Smooth muscle cell (in vitro differentiated cells): Measurements from ENCODE around the gene PSMD13. TPM values are rescaled to one million over a fixed set of nuclear protein-coding genes. Genes with fewer than 3 reads are reported as not detected.
"Not testable (repeated sequence)": the region's sequence is repeated elsewhere in the genome, so short reads cannot be mapped to it uniquely, and the experiment has no call there.

ENCODE experiments used
- DNase-seq: peaks from one replicate; lab custom pipeline; 2025; ENCODE audit not compliant: unreplicated experiment; lab: John Stamatoyannopoulos, UW
- H2AFZ ChIP-seq: fragments of 200-600 bp; sonication (generic); 2 replicates; pipeline ENCODE4 v1.6.0; 2016; ENCODE audit warnings: antibody characterized with exemption, low read depth, mild to moderate bottlenecking
- H3F3A ChIP-seq: fragments of 200-600 bp; sonication (generic); 2 replicates; pipeline ENCODE4 v1.6.0; 2017; ENCODE audit warnings: antibody characterized with exemption, low read depth
- H3K27ac ChIP-seq: fragments of 200-600 bp; sonication (generic); 2 replicates; pipeline ENCODE4 v1.5.1; 2016; ENCODE audit warnings: low read depth, mild to moderate bottlenecking
- H3K27me3 ChIP-seq: fragments of 200-600 bp; sonication (generic); 2 replicates; pipeline ENCODE4 v1.6.1; 2016; ENCODE audit warnings: low read depth, mild to moderate bottlenecking
- H3K36me3 ChIP-seq: fragments of 200-600 bp; sonication (generic); 2 replicates; pipeline ENCODE4 v1.5.1; 2016; ENCODE audit warnings: low read depth
- H3K4me1 ChIP-seq: fragments of 200-600 bp; sonication (generic); 2 replicates; pipeline ENCODE4 v1.5.1; 2016; ENCODE audit warnings: low read depth
- H3K4me2 ChIP-seq: fragments of 200-600 bp; sonication (generic); 2 replicates; pipeline ENCODE4 v1.6.0; 2016; ENCODE audit warnings: mild to moderate bottlenecking
- H3K4me3 ChIP-seq: fragments of 200-600 bp; sonication (generic); 2 replicates; pipeline ENCODE4 v1.5.1; 2016; ENCODE audit warnings: mild to moderate bottlenecking
- H3K79me2 ChIP-seq: fragments of 200-600 bp; sonication (generic); 2 replicates; pipeline ENCODE4 v1.6.0; 2016; ENCODE audit warnings: low read depth, mild to moderate bottlenecking
- H3K9ac ChIP-seq: fragments of 200-600 bp; sonication (generic); 2 replicates; pipeline ENCODE4 v1.6.0; 2016; ENCODE audit warnings: low read depth
- H3K9me3 ChIP-seq: fragments of 200-600 bp; sonication (generic); replicated peaks from 2 replicates; pipeline ENCODE4 v1.5.1; 2016; ENCODE audit warnings: low read depth
- H4K20me1 ChIP-seq: fragments of 200-600 bp; sonication (generic); 2 replicates; pipeline ENCODE4 v1.6.0; 2016; ENCODE audit warnings: low read depth
- WGBS: methylation state at CpG from one replicate; pipeline ENCODE4 v1.1.7; 2016; ENCODE audit warnings: low lambda C conversion rate; 5-methylcytosine and 5-hydroxymethylcytosine counted together
- polyA plus RNA-seq: library from polyadenylated mRNA; unstranded; fragments of >200 nt; fragmentation: Nextera tagmentation; extraction: Ambion mirVana; gene quantifications from 2 replicates; pipeline ENCODE4 v1.2.1, GENCODE V29; 2016
- total RNA-seq: library from RNA; depleted of rRNA; stranded (reverse); fragments of >200 nt; gene quantifications from 2 replicates; pipeline ENCODE4 v1.2.3, GENCODE V29; 2014
- TF ChIP-seq, protein P1 (sequence below): fragments of 200-600 bp; sonication (generic); IDR thresholded peaks from 2 replicates; pipeline ENCODE4 v1.5.1; 2017; ENCODE audit warnings: borderline replicate concordance, mild to moderate bottlenecking, antibody characterized with exemption; ENCODE audit not compliant: insufficient read depth, poor library complexity, severe bottlenecking

Gene PSMD13
- total and polyA plus RNA-seq, 2 experiments from 2014 or later: 77.4 to 200 TPM

DNA sequence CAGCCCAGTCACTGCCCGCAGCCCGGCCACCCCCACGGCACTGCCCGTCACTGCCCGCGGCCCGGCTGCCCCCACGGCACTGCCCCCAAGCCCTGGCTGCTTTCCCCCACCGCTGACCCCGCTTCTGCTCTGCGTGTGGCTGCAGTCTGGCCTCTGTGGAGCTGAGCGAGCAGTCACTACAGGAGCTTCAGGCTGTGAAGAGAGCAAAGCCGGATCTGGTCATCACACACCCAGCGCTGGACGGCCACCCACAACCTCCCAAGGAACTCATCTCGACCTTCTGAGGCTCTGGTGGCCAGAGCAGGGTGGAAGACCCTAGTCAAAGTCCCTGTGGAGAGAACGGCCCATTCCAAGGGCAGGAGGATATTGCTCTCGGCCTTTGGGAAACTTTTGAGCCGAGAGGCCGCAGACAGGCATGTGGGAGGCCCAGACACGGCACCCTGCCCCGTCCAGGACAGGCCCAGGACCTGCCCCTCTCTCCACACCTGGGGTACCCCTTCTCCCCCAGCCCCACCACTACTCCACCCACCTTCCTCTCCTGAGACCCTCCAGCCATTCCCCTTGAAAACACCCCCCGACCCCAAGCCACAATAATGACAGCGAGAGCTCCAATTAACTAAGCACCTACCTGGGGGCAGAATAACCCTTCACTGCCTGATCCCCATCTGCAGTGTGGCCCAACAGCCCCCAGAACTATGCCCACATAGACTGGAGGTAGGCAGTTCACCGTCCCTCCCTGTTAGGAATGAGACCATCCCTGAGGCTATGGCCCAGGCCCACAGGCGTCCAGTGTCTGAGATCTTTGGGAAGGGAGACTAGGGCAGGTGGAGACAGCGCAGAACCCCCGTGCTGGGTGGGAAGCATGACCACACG lies 48.5 kb downstream of the PSMD13 start:
- Histone ChIP-seq H3K4me2 (no peak overlapping the region), H3K27me3 (peaks cover 5% of the 10 kb centered on the region), H3K27ac (no peak overlapping the region), H3K79me2 (no peaks in the 10 kb centered on the region), H3K9ac (no peak overlapping the region), H4K20me1 (no peaks in the 10 kb centered on the region), H2AFZ (no peak overlapping the region), H3K36me3 (no peaks in the 10 kb centered on the region), H3K4me1 (peaks cover 10% of the 10 kb centered on the region), H3F3A (no peaks in the 10 kb centered on the region), H3K9me3 (no peaks in the 10 kb centered on the region), H3K4me3 (no peak overlapping the region)
- 93% methylated on average over 25 of the region's 29 CpGs for WGBS
- DNase-seq: no peak
- TF ChIP-seq, protein P1, sequence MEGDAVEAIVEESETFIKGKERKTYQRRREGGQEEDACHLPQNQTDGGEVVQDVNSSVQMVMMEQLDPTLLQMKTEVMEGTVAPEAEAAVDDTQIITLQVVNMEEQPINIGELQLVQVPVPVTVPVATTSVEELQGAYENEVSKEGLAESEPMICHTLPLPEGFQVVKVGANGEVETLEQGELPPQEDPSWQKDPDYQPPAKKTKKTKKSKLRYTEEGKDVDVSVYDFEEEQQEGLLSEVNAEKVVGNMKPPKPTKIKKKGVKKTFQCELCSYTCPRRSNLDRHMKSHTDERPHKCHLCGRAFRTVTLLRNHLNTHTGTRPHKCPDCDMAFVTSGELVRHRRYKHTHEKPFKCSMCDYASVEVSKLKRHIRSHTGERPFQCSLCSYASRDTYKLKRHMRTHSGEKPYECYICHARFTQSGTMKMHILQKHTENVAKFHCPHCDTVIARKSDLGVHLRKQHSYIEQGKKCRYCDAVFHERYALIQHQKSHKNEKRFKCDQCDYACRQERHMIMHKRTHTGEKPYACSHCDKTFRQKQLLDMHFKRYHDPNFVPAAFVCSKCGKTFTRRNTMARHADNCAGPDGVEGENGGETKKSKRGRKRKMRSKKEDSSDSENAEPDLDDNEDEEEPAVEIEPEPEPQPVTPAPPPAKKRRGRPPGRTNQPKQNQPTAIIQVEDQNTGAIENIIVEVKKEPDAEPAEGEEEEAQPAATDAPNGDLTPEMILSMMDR: no peak

DNA sequence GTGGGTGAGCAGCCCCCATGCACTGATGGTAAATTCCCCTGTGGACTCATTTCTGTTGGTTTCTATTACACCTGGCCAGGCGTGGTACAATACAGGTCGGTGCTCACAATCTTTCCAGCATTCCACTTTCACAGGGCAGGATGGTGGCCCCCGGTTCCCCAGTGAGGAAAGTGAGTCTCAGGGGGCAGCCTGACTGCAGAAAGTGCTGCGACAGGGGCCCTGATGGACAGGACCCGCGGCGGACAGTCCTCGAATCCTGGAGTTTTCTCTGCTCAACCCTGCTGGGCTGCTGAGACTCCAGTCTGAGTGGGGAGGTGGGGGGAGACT lies 49.1 kb downstream of the PSMD13 start:
- Histone ChIP-seq H3K79me2 (no peaks in the 10 kb centered on the region), H2AFZ (no peak overlapping the region), H3K36me3 (no peaks in the 10 kb centered on the region), H3K27me3 (peaks cover 5% of the 10 kb centered on the region), H3K4me3 (no peak overlapping the region), H3K27ac (no peak overlapping the region), H3K9ac (no peak overlapping the region), H3K9me3 (no peaks in the 10 kb centered on the region), H4K20me1 (no peaks in the 10 kb centered on the region), H3F3A (no peaks in the 10 kb centered on the region), H3K4me1 (peaks cover 10% of the 10 kb centered on the region), H3K4me2 (no peak overlapping the region)
- 90% methylated on average over 8 of the region's 8 CpGs for WGBS
- TF ChIP-seq, protein P1: no peak
- DNase-seq: no peak

DNA sequence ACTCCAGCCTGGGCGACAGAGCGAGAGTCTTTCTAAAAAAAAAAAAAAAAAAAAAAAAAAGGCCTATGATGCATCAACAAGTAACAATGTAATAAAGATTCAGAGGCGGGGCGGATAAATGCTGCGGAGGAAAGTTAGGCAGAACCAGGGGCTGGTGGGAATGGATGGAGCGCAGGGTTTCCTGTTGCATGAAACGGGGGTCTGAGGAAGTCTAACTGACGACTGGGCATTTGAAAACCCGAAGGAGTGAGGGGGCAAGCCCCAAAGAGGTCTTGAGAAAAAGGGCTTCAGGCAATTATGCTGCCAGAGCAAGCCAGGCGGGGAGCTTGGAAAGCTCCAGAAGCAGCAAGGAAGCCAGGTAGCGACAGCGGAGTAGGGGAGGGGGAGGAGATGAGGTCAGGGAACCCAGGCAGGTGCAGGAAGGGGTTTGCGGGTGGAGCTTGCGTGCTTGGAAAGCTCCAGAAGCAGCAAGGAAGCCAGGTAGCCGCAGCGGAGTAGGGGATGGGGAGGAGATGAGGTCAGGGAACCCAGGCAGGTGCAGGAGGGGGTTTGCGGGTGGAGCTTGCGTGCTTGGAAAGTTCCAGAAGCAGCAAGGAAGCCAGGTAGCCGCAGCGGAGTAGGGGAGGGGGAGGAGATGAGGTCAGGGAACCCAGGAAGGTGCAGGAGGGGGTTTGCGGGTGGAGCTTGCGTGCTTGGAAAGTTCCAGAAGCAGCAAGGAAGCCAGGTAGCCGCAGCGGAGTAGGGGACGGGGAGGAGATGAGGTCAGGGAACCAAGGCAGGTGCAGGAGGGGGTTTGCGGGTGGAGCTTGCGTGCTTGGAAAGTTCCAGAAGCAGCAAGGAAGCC lies 50.4 kb downstream of the PSMD13 start:
- not testable (repeated sequence) for H2AFZ ChIP-seq, H3K9ac ChIP-seq, H3K4me2 ChIP-seq, H3F3A ChIP-seq, H3K9me3 ChIP-seq, H3K27me3 ChIP-seq, H4K20me1 ChIP-seq, H3K27ac ChIP-seq, H3K36me3 ChIP-seq, DNase-seq, H3K4me1 ChIP-seq, H3K4me3 ChIP-seq, H3K79me2 ChIP-seq
- 93% methylated on average over 25 of the region's 27 CpGs for WGBS

DNA sequence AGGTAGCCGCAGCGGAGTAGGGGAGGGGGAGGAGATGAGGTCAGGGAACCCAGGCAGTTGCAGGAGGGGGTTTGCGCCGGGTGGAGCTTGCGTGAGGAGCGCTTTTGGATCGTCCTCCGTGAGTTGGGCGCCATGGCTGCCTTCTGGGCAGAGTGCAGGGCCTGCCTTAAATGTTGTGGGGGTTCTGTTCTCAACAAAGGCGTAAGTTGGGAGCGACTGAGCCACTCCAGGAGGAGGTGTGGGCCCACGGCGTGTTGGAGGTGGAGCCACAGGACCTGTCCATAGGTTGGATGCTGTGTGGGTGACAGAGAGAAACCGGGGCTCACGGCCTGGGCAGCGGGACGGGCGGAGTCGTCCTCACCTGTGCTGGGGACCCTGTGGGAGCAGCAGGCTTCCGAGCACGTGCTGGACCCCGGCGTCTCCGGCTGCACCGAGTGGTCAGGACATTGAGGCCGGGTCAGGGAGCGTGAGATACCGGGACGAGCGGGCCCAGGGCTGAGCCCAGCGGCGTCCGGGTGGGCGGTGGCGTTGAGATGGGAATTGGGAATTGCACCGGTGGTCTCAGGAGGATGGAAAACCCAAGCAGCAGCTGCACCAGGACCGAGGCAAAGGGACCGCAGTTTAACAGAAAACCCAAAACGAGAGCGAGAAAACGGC lies 51.2 kb downstream of the PSMD13 start:
- Histone ChIP-seq H4K20me1 (no peaks in the 10 kb centered on the region), H3K79me2 (no peaks in the 10 kb centered on the region), H3K4me2 (peak overlapping the region; percentile 98), H3K4me3 (peak overlapping the region; percentile 85), H3K9ac (no peak overlapping the region), H3K36me3 (no peaks in the 10 kb centered on the region), H3K9me3 (no peaks in the 10 kb centered on the region), H3K27ac (no peak overlapping the region), H3K27me3 (no peaks in the 10 kb centered on the region), H3K4me1 (peaks cover 10% of the 10 kb centered on the region), H2AFZ (peak overlapping the region; percentile 56), H3F3A (no peaks in the 10 kb centered on the region)
- 46% methylated on average over 33 of the region's 41 CpGs for WGBS
- TF ChIP-seq, protein P1: no peak
- no peak for DNase-seq
